GM19328 (cell line): ENCODE results near the gene AGMO.

Source experiments
- ATAC-seq: cut with Tn5 transposase; IDR thresholded peaks from one replicate; pipeline ENCODE4 v1.9.1; 2021; ENCODE audit warnings: mild to moderate bottlenecking, moderate library complexity; ENCODE audit not compliant: unreplicated experiment

Gene AGMO

GRCh38 chr7:15462721-15463389, 99.0 kb downstream of the AGMO start:
- ATAC-seq: no peak

GRCh38 chr7:15461576-15461975, 100.2 kb downstream of the AGMO start:
- ATAC-seq: no peak

DNA sequence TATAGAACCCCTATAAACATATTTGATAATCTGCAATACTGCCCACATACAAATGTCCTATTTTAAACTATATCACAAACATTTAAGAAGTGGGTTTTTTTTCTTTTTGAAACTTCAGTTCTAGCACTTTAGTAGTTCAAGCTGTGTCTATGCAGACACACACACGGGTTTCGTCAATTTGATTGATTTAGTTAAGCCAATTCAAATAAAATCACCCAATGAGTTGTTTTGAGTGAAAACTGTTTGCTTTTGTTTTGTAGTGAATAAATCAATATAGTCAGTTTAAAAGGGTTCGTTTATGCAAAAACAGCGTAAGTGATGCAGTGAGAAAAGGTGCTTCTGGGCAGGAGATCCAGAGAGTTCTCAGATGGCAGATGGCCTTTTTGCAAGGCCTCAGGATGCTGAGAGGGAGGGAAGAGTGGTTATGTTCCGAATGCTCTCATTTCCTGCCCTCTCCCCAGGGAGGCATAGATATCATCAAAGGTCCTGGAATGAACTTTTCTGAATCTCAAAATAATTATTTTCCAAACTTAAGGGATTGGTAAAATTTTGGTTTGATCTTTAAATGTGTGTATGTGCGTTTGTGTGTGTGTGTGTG, 102.7 kb downstream of the AGMO start:
- ATAC-seq: no peak

GRCh38 chr7:15457990-15458955, 103.5 kb downstream of the AGMO start:
- ATAC-seq: no peak

DNA sequence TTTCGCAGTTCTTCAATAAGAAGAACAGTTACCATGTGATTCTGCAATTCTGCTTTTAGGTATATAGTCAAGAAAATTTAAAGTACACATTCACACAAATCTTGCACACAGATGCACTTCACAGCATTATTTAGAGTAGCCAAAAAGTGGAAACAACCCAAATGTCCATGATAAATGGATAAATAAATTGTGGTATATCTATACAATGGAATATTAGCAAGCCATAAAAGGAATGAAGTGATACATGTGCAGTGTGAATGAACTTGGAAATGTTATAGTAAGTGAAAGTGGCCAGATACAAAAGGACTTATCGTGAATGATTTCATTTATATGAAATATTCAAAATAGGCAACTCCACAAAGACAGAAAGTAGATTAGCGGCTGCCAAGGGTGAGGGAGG, 109.1 kb downstream of the AGMO start:
- no peak for ATAC-seq

- no peak for ATAC-seq
These were observed 115.1 kb downstream of the AGMO start for GRCh38 chr7:15446722-15447121.

GRCh38 chr7:15446280-15446679, 115.5 kb downstream of the AGMO start:
- ATAC-seq: no peak

DNA sequence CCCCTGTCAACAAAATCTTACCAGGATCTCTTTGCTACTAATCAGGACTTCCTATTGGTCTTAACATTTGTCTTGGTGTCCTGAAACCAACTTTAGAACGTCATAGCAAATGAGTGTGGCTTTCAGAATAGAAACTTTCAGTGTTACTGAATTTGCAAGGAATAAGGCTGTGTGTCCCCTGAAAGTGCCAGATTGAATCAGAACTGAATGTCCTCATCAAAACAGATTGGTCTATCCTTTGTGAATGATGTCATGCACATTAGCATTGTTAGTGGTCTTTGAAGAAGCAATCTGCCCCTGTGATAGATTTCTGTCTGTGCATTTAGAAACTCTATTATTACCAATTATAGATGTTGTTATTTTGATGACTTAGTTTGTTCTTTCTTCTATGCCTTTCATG, 119.9 kb downstream of the AGMO start:
- no peak for ATAC-seq

GRCh38 chr7:15440482-15440881, 121.3 kb downstream of the AGMO start:
- no peak for ATAC-seq

- ATAC-seq: no peak
These were observed 122.0 kb downstream of the AGMO start for GRCh38 chr7:15439853-15440252.

DNA sequence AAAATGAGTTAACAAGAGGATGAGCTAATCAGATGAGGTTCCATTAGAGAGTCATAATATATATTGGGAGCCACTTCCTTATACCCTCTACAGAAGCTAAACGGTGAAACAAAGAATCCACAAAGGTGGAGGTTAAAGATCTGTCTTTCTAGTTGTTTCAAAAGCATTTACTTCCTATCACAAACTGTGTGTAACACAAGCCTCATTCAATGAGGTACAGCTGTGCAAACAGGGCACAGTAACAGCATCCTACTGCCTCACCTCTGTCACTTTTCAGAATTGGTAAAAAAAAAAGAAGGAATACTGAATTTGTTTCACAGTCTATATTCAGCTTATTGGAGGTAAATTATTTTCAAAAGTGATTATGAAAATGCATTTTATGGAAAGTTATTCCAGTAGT, 128.7 kb downstream of the AGMO start:
- no peak for ATAC-seq

GRCh38 chr7:15430911-15431310, 130.9 kb downstream of the AGMO start:
- ATAC-seq: no peak

DNA sequence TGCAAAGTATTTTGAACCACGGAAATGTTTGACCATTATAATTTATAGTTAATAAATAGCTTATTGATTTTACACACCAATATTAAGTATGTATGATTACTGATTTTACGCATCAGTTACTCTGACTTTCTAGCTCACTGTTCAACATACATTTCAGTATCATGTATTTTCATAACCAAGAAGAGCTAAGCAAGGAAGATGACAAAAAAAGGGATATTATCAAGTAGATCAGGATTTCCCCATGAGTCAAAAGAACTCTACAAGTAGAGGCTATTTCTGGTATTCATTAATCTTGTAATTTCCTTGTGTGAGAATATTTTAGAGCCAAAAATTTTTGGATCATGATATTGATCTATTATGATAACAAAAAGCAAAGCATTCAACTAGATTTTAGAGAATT, 131.6 kb downstream of the AGMO start:
- ATAC-seq: no peak

- ATAC-seq: no peak
These were observed 137.3 kb downstream of the AGMO start for GRCh38 chr7:15424468-15424867.

GRCh38 chr7:15419596-15419995, 142.2 kb downstream of the AGMO start:
- no peak for ATAC-seq

- ATAC-seq: no peak
These were observed 143.6 kb downstream of the AGMO start for GRCh38 chr7:15418264-15418663.

- ATAC-seq: no peak
These were observed 144.3 kb downstream of the AGMO start for GRCh38 chr7:15417341-15417988.

DNA sequence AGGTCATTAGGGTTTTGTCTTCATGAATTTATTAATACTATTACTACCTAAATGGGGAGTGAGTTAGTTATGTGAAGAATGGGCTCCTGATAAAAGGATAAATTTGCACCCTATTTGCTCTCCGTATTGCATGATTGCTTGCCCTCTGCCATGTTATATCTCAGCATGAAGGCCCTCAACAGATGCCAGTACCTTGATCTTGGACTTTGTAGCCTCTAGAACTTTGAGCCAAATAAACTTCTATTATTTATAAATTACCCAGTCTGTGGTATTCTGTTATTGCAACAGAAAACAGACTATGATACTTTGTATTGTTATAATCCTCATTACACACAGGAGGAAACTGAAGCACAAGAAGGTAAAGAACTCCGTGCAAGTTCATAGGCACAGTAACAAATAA, 150.8 kb downstream of the AGMO start:
- no peak for ATAC-seq

DNA sequence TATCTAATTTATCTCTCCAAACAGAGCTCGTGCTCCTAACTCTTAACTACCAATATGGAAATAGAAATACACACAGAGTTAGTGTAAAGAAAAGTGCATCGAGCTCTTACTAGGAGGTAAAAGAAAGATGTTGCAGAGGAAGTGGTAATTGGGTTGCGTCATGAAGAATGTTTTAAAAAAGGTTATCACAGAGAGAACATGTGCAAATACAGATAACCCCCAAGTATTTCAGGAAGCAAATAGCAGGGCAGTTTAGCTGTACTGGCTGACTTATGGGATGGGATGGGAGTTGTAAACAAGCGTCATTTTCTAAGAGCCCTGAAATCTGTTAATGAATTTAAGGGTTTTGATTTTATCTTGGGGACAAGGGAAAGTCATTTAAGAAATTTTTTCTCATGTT, 153.9 kb downstream of the AGMO start:
- no peak for ATAC-seq

- no peak for ATAC-seq
These were observed 158.1 kb downstream of the AGMO start for GRCh38 chr7:15403751-15404150.

DNA sequence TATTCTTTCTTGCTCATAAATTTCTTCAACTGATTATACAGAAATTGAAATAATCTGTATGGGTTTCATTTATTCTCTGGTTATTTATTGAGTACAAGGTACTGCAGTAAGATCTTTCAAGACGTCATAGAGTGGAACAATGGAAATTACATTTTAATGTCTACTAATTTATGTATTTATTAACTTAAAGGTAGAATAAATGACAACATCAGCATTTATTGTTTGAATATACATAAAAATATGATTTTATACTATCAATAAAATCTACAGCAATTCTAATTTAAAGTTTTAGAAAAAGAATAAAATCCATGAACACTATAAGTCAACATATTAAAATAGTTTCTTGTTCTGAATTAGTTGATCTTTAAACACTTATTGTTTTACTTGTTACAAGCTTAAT, 158.5 kb downstream of the AGMO start:
- ATAC-seq: no peak
